Keratinocyte (primary cell): ENCODE measurements around the gene MLLT1.

Source experiments
- CTCF ChIP-seq, 3 experiments: IDR thresholded peaks in 1 of 3; conservative IDR thresholded peaks in 1 of 3; optimal IDR thresholded peaks in 1 of 3; 2 replicates in 2 of 3; 3 replicates in 1 of 3; pipeline versions ENCODE3 to v1.5.1; 2011; ENCODE audit warnings: low read length in 3 of 3, mild to moderate bottlenecking in 3 of 3, moderate library complexity in 2 of 3, control low read depth in 1 of 3, inconsistent platforms in 1 of 3; ENCODE audit not compliant: insufficient read depth in 2 of 3; ENCODE audit errors: extremely low read depth in 1 of 3
- EZH2 ChIP-seq: IDR thresholded peaks from one replicate; pipeline ENCODE4 v1.6.1; 2012; ENCODE audit warnings: inconsistent platforms, mild to moderate bottlenecking, low read length, moderate library complexity

GRCh38 chr19:6225232-6225865 lies 54.4 kb downstream of the MLLT1 start:
- TF ChIP-seq CTCF (optimal IDR thresholded peaks at IDR 0.05 in 1 of 3, IDR thresholded peaks at IDR 0.05 in 1 of 3, conservative IDR thresholded peaks at IDR 0.05 in 1 of 3; ENCODE audit: extremely low read depth in 1 of 3, insufficient read depth in 2 of 3, low read length in 3 of 3): no peak
- TF ChIP-seq EZH2: no peak
